A549 treated with dexamethasone at 1 μM for 4 hours (cell line): ENCODE measurements around the gene PRRG1. TPM values are rescaled to one million over a fixed set of nuclear protein-coding genes. Genes with fewer than 3 reads are reported as not detected.

Experiments used
- total RNA-seq: library from RNA; stranded (reverse); fragments of 200-300 nt; extraction: Qiagen RNA extraction; gene quantifications from 5 replicates; pipeline ENCODE4 v1.2.3, GENCODE V29; 2022

PRRG1 gene
- total RNA-seq: 4.7 to 8.3 TPM (median 6.5 TPM) in 5 replicates

GRCh38 chrX:37349221-37350033 lies at the start of gene PRRG1:
PRRG1 (plus strand) TSS chrX:37349364; CDS start chrX:37406250, 56,886 bp downstream.

Other genes with a start within 250 kb of the PRRG1 start
- gene LANCL3, start 222.3 kb downstream of the PRRG1 start, total RNA-seq: not detected in 5 replicates